Measurements from ENCODE around the gene BRD4.

BRD4 gene

DNA sequence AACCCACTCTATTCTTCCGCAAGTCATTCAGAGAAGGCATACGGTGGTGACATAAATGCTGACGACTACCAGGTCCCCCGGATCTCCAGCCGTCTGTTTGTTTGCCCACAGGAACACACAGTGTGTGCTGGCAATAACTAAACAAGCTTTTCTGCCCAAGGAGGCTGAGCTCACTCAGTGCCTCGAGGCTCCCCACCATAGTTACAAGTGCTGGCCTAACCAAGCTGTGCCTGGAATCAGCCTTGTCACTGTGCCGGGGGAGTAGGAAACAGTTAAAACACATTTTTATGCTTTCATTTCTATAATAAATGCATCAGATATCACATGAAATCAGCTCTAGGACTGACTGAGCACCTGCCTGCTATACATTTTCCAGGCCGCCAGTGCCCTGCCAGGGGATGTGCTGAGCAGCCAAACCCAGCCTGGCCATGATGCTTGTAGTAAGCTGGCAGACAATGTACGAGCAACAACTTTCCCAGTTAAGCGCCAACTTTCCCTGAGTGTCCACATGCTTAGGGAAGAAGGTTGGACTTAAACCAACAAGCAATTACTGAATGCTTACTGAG, 28.1 kb downstream of the BRD4 start:
- H3K27ac ChIP-seq (ENCODE audit: low read length), result no peak overlapping the region
- H4K20me1 ChIP-seq (ENCODE audit: insufficient read depth, low read length), result peaks cover 92% of the 10 kb centered on the region
- H3K9me3 ChIP-seq (ENCODE audit: insufficient read depth, low read length, severe bottlenecking), result no peaks in the 10 kb centered on the region
- DNase-seq (no peak), ATAC-seq (ENCODE audit: insufficient read depth, low read depth) (peak; percentile 15; the same call in 1 of the 3 replicates)
- no peak overlapping the region for H3K4me3 ChIP-seq (ENCODE audit: low read depth in 1 of 2, low read length in 2 of 2)
- no peaks in the 10 kb centered on the region; the same call in 1 of the 2 replicates for H3K36me3 ChIP-seq (ENCODE audit: insufficient read depth, low read length)
- TF ChIP-seq EZH2 (IDR thresholded peaks at IDR 0.05; ENCODE audit: borderline replicate concordance, low read depth, low read length, severe bottlenecking), result no peak
- TF ChIP-seq, protein P1, sequence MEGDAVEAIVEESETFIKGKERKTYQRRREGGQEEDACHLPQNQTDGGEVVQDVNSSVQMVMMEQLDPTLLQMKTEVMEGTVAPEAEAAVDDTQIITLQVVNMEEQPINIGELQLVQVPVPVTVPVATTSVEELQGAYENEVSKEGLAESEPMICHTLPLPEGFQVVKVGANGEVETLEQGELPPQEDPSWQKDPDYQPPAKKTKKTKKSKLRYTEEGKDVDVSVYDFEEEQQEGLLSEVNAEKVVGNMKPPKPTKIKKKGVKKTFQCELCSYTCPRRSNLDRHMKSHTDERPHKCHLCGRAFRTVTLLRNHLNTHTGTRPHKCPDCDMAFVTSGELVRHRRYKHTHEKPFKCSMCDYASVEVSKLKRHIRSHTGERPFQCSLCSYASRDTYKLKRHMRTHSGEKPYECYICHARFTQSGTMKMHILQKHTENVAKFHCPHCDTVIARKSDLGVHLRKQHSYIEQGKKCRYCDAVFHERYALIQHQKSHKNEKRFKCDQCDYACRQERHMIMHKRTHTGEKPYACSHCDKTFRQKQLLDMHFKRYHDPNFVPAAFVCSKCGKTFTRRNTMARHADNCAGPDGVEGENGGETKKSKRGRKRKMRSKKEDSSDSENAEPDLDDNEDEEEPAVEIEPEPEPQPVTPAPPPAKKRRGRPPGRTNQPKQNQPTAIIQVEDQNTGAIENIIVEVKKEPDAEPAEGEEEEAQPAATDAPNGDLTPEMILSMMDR (IDR thresholded peaks at IDR 0.05; ENCODE audit: borderline replicate concordance, extremely low read depth, low read length, poor library complexity, severe bottlenecking), result no peak
- H3K4me2 ChIP-seq (ENCODE audit: insufficient read depth, low read length), result no peak overlapping the region
- no peaks in the 10 kb centered on the region for H3K27me3 ChIP-seq (ENCODE audit: insufficient read depth, low read length, poor library complexity)
- peaks cover 54% of the 10 kb centered on the region for H3K4me1 ChIP-seq (ENCODE audit: insufficient read depth, low read length)
- no peak overlapping the region for H3K9ac ChIP-seq (ENCODE audit: low read depth, low read length)
- H3K79me2 ChIP-seq (ENCODE audit: insufficient read depth, low read length), result peaks cover 100% of the 10 kb centered on the region
- no peak overlapping the region for H2AFZ ChIP-seq (ENCODE audit: low read depth, low read length)

DNA sequence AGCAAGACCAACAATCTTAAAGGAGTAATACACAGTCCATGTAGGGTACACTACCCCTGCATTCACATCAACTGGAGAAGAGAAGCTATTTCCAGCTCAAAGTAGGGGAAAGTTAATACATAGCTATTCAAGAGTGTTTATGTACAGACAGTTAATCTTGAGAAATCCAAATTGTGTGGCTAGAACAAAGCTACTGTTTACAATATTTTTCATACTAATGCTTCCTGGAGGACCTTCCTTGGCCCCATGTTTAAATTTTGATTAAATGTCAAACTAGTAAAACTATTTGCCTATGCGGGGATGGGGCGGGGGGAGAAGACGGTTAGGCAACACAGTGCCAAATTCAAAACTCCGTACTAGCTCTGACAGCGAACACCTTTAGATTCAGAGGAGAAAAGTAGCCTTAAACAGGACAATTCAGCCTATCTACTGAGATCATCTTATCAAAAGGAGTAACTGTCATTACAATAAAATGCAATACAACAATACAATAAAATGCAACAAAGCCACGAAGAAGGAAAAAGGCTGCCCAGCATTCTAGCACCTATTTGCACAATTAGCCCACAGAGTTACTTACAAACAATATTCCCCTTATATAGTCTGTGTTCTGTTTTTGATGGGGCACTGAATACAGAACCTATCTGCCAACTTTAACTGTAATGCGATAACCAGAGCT, 29.1 kb downstream of the BRD4 start:
- Histone ChIP-seq H3K4me2 (ENCODE audit: insufficient read depth, low read length) (no peak overlapping the region), H3K4me1 (ENCODE audit: insufficient read depth, low read length) (peaks cover 63% of the 10 kb centered on the region), H2AFZ (ENCODE audit: low read depth, low read length) (no peak overlapping the region), H4K20me1 (ENCODE audit: insufficient read depth, low read length) (peaks cover 92% of the 10 kb centered on the region), H3K4me3 (ENCODE audit: low read depth in 1 of 2, low read length in 2 of 2) (no peak overlapping the region), H3K9ac (ENCODE audit: low read depth, low read length) (no peak overlapping the region), H3K36me3 (ENCODE audit: insufficient read depth, low read length) (no peaks in the 10 kb centered on the region; the same call in 1 of the 2 replicates), H3K27ac (ENCODE audit: low read length) (no peak overlapping the region), H3K27me3 (ENCODE audit: insufficient read depth, low read length, poor library complexity) (no peaks in the 10 kb centered on the region), H3K79me2 (ENCODE audit: insufficient read depth, low read length) (peaks cover 100% of the 10 kb centered on the region), H3K9me3 (ENCODE audit: insufficient read depth, low read length, severe bottlenecking) (no peaks in the 10 kb centered on the region)
- ATAC-seq (ENCODE audit: insufficient read depth, low read depth) (no peak), DNase-seq (no peak)
- TF ChIP-seq EZH2 (IDR thresholded peaks at IDR 0.05; ENCODE audit: borderline replicate concordance, low read depth, low read length, severe bottlenecking), result no peak
- TF ChIP-seq, protein P1 (IDR thresholded peaks at IDR 0.05; ENCODE audit: borderline replicate concordance, extremely low read depth, low read length, poor library complexity, severe bottlenecking), result no peak

DNA sequence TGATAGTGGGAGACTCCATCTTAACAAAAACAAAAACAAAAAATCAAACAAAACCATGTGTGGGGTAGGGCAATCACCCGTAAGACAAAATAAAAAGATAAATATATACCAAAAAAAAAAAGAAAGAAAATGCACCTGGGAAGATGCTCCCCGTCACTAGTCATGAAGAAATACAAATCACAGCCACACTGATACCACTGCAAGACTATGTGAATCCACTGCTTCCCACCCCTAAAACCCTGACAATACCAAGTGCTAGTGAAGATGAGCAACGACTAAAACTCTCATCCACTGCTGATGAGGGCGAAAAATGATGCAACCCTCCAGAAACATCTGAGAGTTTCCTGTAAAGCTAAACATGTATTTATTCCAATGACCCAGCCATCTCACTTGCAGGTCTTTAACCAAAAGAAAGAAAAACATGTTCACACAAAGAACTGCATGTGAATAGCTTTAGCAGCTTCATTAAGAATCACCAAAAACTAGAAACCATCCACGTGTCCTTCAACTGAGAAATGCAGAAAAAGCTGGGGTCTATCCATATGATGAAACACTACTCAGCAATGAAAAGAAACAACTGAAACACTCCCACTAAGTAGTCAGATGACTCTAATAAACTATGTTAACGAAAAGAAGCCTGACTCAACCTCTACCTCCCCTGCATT, 31.7 kb downstream of the BRD4 start:
- H3K4me1 ChIP-seq (ENCODE audit: insufficient read depth, low read length), result peaks cover 82% of the 10 kb centered on the region
- peaks cover 92% of the 10 kb centered on the region for H4K20me1 ChIP-seq (ENCODE audit: insufficient read depth, low read length)
- ATAC-seq (ENCODE audit: insufficient read depth, low read depth) (peak; percentile 44), DNase-seq (peak; percentile 53)
- no peaks in the 10 kb centered on the region for H3K27me3 ChIP-seq (ENCODE audit: insufficient read depth, low read length, poor library complexity)
- peak overlapping the region; percentile 19; the same call in 1 of the 2 replicates for H3K27ac ChIP-seq (ENCODE audit: low read length)
- H3K9me3 ChIP-seq (ENCODE audit: insufficient read depth, low read length, severe bottlenecking), result no peaks in the 10 kb centered on the region
- peaks cover 100% of the 10 kb centered on the region for H3K79me2 ChIP-seq (ENCODE audit: insufficient read depth, low read length)
- peaks cover 20% of the 10 kb centered on the region for H3K36me3 ChIP-seq (ENCODE audit: insufficient read depth, low read length)
- peak overlapping the region; percentile 18; the same call in 1 of the 2 replicates for H3K4me2 ChIP-seq (ENCODE audit: insufficient read depth, low read length)
- no peak overlapping the region for H2AFZ ChIP-seq (ENCODE audit: low read depth, low read length)
- H3K4me3 ChIP-seq (ENCODE audit: low read depth in 1 of 2, low read length in 2 of 2), result no peak overlapping the region
- H3K9ac ChIP-seq (ENCODE audit: low read depth, low read length), result peak overlapping the region; percentile 21; the same call in 1 of the 2 replicates
- TF ChIP-seq EZH2 (IDR thresholded peaks at IDR 0.05; ENCODE audit: borderline replicate concordance, low read depth, low read length, severe bottlenecking), result no peak
- TF ChIP-seq, protein P1 (IDR thresholded peaks at IDR 0.05; ENCODE audit: borderline replicate concordance, extremely low read depth, low read length, poor library complexity, severe bottlenecking), result no peak

All from DND-41 (cell line).